Lower leg skin (tissue), 4 donors: Measurements from ENCODE around the gene ADM5. TPM values are rescaled to one million over a fixed set of nuclear protein-coding genes. Genes with fewer than 3 reads are reported as not detected.

Experiments used
- DNase-seq, 2 donors: peaks; one replicate each; pipeline ENCODE4 v3.0.0-alpha.2; 2019; ENCODE audit warnings: low spot score in 2 of 2
- H3K4me3 ChIP-seq: fragments of 200-600 bp; sonication (generic); 2 replicates; pipeline ENCODE4 v1.5.1; 2017; ENCODE audit warnings: mild to moderate bottlenecking, low read depth; ENCODE audit not compliant: poor library complexity, severe bottlenecking
- POLR2A ChIP-seq, 2 donors: fragments of 450-650 bp; IDR thresholded peaks; one replicate each; pipeline ENCODE4 v1.6.1; 2016 to 2017; ENCODE audit warnings: antibody characterized with exemption in 2 of 2, mild to moderate bottlenecking in 1 of 2, moderate library complexity in 1 of 2
- WGBS, 2 donors: methylation state at CpG; one replicate each; pipeline ENCODE4 v1.1.5; 2018; 5-methylcytosine and 5-hydroxymethylcytosine counted together
- intact Hi-C: fragments of 100-400 bp; cut with DNase I; formaldehyde crosslinking; loops from one replicate; pipeline ENCODE4 v1.15.0; 2023; ENCODE audit warnings: low total_unique reads
- total RNA-seq, 4 donors: library from RNA; depleted of rRNA; stranded (reverse); fragments of >200 nt; gene quantifications; one replicate each; pipeline ENCODE4 v1.1.0, GENCODE V29; 2016
- TF ChIP-seq, protein P1 (sequence below), 3 donors: fragments of 450-650 bp; IDR thresholded peaks; one replicate each; pipeline ENCODE4 v1.5.1; 2016; ENCODE audit warnings: antibody characterized with exemption in 3 of 3, mild to moderate bottlenecking in 3 of 3, moderate library complexity in 2 of 3

The ADM5 gene
- total RNA-seq, 4 donors from 2014 or later = 0.49 to 3.7 (median 3.5) TPM

DNA sequence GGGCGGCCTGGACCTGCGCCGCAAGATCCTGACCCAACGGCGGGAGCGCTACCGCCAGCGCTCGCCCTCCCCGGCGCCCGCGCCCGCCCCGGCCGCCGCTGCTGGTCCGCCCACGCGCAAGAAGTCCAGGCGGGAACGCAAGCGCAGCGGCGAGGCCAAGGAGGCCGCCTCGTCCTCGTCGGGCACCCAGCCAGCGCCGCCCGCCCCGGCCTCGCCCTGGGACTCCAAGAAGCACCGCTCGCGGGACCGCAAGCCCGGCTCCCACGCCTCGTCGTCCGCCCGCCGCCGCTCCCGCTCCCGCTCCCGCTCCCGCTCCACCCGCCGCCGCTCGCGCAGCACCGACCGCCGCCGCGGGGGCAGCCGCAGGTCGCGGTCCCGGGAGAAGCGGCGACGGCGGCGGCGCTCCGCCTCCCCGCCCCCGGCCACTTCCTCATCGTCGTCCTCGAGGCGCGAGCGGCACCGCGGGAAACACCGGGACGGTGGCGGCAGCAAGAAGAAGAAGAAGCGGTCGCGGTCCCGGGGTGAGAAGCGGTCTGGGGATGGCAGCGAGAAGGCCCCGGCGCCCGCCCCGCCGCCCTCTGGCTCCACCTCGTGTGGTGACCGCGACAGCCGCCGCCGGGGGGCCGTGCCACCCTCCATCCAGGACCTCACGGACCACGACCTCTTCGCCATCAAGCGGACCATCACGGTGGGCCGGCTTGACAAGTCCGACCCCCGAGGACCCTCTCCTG is 37.4 kb upstream of the ADM5 start:
- 97% methylated on average over 108 to 110 of the region's 110 CpGs for WGBS, 2 donors
- no peak for DNase-seq
- intact Hi-C loops = no loop called here

DNA sequence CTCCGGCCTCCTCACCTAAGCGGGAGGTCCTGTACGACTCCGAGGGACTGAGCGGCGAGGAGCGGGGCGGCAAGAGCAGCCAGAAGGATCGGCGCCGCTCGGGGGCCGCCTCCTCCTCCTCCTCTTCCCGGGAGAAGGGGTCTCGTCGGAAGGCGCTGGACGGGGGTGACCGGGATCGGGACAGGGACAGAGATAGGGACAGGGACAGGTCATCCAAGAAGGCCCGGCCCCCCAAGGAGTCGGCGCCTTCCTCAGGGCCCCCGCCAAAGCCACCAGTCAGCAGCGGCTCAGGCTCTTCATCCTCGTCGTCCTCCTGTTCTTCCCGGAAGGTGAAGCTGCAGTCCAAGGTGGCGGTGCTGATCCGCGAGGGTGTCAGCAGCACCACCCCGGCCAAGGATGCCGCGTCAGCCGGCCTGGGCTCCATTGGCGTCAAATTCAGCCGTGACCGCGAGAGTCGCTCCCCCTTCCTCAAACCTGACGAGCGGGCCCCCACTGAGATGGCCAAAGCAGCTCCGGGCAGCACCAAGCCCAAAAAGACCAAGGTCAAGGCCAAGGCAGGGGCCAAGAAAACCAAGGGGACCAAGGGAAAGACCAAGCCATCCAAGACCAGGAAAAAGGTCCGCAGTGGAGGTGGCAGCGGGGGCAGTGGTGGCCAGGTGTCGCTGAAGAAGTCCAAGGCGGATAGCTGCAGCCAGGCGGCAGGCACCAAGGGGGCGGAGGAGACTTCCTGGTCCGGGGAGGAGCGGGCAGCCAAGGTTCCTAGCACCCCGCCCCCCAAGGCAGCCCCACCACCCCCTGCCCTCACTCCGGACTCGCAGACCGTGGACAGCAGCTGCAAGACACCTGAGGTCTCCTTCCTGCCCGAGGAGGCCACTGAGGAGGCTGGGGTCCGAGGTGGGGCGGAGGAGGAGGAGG is 36.6 kb upstream of the ADM5 start:
- WGBS, 2 donors = 94% methylated on average over 54 to 58 of the region's 58 CpGs
- intact Hi-C loops = no loop called here
- H3K4me3 ChIP-seq = no peak overlapping the region
- TF ChIP-seq POLR2A (IDR thresholded peaks at IDR 0.05) = no peak
- TF ChIP-seq, protein P1, sequence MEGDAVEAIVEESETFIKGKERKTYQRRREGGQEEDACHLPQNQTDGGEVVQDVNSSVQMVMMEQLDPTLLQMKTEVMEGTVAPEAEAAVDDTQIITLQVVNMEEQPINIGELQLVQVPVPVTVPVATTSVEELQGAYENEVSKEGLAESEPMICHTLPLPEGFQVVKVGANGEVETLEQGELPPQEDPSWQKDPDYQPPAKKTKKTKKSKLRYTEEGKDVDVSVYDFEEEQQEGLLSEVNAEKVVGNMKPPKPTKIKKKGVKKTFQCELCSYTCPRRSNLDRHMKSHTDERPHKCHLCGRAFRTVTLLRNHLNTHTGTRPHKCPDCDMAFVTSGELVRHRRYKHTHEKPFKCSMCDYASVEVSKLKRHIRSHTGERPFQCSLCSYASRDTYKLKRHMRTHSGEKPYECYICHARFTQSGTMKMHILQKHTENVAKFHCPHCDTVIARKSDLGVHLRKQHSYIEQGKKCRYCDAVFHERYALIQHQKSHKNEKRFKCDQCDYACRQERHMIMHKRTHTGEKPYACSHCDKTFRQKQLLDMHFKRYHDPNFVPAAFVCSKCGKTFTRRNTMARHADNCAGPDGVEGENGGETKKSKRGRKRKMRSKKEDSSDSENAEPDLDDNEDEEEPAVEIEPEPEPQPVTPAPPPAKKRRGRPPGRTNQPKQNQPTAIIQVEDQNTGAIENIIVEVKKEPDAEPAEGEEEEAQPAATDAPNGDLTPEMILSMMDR (IDR thresholded peaks at IDR 0.05) = no peak
- no peak for DNase-seq

More for the DNA sequence above, 37.4 kb upstream of the ADM5 start:
- TF ChIP-seq, protein P1 (IDR thresholded peaks at IDR 0.05) = no peak
- TF ChIP-seq POLR2A (IDR thresholded peaks at IDR 0.05) = no peak
- H3K4me3 ChIP-seq = no peak overlapping the region

- no peak for DNase-seq
- 88 to 94% methylated on average over 11 to 13 of the region's 13 CpGs for WGBS, 2 donors
- intact Hi-C loops = no loop called here
- H3K4me3 ChIP-seq = no peak overlapping the region
- TF ChIP-seq, protein P1 (IDR thresholded peaks at IDR 0.05) = no peak
- TF ChIP-seq POLR2A (IDR thresholded peaks at IDR 0.05) = no peak
These were observed 36.0 kb upstream of the ADM5 start for GRCh38 chr19:49653466-49653806.

GRCh38 chr19:49654581-49654980 is 34.8 kb upstream of the ADM5 start:
- no peak overlapping the region for H3K4me3 ChIP-seq
- 86 to 93% methylated on average over 10 of the region's 10 CpGs for WGBS, 2 donors
- intact Hi-C loops = no loop called here
- no peak for DNase-seq
- TF ChIP-seq, protein P1 (IDR thresholded peaks at IDR 0.05) = no peak
- TF ChIP-seq POLR2A (IDR thresholded peaks at IDR 0.05) = no peak

DNA sequence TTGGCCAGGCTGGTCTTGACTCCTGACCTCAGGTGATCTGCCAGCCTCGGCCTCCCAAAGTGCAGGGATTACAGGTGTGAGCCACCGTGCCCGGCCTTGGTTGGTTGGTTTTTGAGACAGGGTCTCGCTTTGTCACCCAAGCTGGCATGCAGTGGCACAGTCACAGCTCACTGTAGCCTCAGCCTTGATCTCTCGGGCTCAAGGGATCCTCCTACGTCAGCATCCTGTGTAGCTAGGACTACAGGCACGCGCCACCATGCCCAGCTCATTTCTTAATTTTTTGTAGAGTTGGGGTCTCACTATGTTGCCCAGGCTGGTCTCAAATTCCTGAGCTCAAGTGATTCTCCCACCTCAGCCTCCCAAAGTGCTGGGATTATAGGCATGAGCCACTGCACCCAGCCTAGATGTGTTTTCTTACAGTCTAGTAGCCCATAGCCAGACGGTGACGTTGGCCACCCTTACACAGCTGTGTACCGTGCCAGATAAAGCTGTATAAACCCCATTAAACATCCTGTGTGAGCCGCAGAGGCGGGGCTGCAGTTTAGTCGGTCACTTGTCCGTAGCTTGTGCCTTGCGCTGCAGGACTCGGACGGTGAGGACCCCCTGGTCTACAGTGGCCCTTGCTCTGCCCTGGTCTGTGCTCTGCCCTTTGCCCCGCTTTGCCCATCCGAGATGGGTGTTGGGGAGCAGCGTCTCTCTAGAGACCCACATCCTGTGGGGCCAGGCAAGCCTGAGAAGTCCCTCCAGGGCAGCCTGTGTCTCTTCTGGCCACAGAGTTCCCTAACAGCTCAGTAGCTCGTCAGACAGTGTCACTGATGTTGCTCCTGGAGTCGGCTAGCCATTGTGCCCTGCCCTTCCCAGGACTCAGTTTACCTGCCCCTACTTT is 33.6 kb upstream of the ADM5 start:
- intact Hi-C loops = no loop called here
- 90% methylated on average over 23 of the region's 23 CpGs for WGBS, 2 donors
- TF ChIP-seq, protein P1 (IDR thresholded peaks at IDR 0.05) = no peak
- TF ChIP-seq POLR2A (IDR thresholded peaks at IDR 0.05) = no peak
- no peak overlapping the region for H3K4me3 ChIP-seq
- DNase-seq = no peak
